GM12891 (cell line): ENCODE data around the gene TMCO1.

Source experiments
- POLR2A ChIP-seq: IDR thresholded peaks from 2 replicates; pipeline ENCODE4 v1.6.1; 2011; ENCODE audit warnings: low read depth, low read length, control low read depth
- POLR2AphosphoS5 ChIP-seq: IDR thresholded peaks from 2 replicates; pipeline ENCODE4 v1.6.1; 2011; ENCODE audit warnings: low read depth, low read length, control low read depth
- SPI1 ChIP-seq: IDR thresholded peaks from 2 replicates; pipeline ENCODE4 v1.6.1; 2011; ENCODE audit warnings: low read depth, low read length, control low read depth
- TAF1 ChIP-seq: IDR thresholded peaks from 2 replicates; pipeline ENCODE4 v1.6.1; 2011; ENCODE audit warnings: low read depth, low read length, control low read depth

GRCh38 chr1:165688046-165688445, 80.6 kb downstream of the TMCO1 start:
- no peak for TF ChIP-seq TAF1
- no peak for TF ChIP-seq POLR2A
- TF ChIP-seq POLR2AphosphoS5, result no peak
- TF ChIP-seq SPI1, result no peak
